Measurements from ENCODE around the gene CFAP70. TPM values are rescaled to one million over a fixed set of nuclear protein-coding genes. Genes with fewer than 3 reads are reported as not detected.
"Not testable (repeated sequence)": the region's sequence is repeated elsewhere in the genome, so short reads cannot be mapped to it uniquely, and the experiment has no call there.

The CFAP70 gene
- polyA plus RNA-seq (ENCODE audit: low read depth in 6 of 6) = under 1 TPM in 3 of 6 donors, not detected in 3; 0.09 to 0.26 (median 0.18) TPM

DNA sequence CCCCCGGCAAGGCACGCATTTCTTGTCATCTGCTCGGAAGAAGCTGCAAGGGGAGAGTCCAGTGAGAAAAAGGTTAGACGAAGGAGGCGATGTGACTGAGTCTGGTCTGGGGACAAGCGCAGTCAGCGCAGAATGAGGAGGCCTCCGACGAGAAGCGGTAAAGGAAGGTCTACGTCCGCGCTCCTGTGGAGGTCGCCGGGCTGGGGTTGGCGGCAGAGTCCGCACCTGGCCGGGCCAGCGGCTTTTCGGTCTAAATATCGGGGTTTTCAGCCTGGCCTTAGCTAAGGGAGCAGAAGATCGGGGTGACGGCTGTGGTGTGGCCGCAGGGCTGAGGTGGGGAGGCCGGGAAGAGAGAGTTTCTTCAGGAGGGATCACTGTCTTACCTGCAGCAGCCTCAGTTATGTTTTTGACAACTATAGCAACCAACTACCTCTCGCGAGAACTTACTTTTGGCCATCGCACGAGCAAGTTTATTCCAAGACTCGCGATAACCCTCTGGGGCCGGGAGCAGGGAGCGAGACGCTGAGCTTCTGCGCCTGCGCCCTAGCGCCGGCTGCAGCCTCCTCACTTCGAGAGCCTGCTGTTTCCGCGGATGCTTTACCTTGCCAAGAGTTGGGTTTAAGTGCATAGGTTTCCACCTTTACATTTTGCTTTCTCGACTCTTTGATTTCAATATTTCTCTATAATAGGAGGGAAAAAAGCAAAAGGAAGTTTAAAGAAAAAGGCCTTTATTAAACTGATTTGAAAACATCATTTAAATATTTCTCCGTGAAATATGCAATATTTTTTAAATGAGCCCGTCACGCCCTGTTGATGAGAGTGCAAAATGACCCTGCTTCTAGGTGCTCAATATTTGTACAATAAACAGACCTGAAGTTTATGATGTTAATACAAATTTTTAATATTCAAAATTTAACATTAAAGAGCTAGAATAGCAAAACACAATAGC lies at the start of gene CFAP70:
Gene CFAP70, minus strand, starts transcription at position 534 of the 949 bp plus-strand sequence. CDS start 4,068 bp downstream, outside the sequence.
- ATAC-seq (ENCODE audit: low read depth in 2 of 2) (peak; percentile 93 to 96), DNase-seq (peak; percentile 89)
- Mint-ChIP-seq H3K27ac (peak within 1 kb of the TSS; percentile 82 to 99 (median 94)), H3K27me3 (peaks cover 7 to 14% (median 11%) of the 10 kb centered on the region in 3 donors), H3K4me3 (peak within 1 kb of the TSS; percentile 89 to 99 (median 97)), H3K4me1 (peaks cover 9 to 17% (median 15%) of the 10 kb centered on the region in 3 donors), H3K36me3 (no peaks in the 10 kb centered on the region), H3K9me3 (no peaks in the 10 kb centered on the region)

DNA sequence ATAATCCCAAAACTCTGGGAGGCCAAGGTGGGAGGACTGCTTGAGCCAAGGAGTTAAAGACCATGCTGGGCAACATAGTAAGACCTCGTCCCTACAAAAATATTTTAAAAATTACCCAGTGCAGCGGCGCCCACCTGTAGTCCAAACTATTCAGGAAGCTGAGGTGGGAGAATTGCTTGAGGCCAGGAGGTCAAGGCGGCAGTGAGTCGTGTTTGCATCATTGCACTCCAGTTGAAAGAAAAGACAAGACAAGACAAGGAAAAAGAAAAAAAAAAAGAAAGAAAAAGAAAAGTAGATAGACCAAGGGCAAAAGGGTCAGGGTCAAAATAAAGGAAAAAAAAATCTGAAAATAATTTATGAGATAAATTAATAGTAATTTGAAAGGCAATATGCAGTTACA lies 49.4 kb upstream of the CFAP70 start:
- DNase-seq = no peak
- peak overlapping the region in 1 of 8 donors; percentile 62 for H3K4me3 Mint-ChIP-seq
- H3K27ac Mint-ChIP-seq = no peak overlapping the region
- H3K4me1 Mint-ChIP-seq = peaks cover 31 to 64% (median 40%) of the 10 kb centered on the region in 3 donors
- ATAC-seq (ENCODE audit: low read depth in 2 of 2) = no peak
- no peaks in the 10 kb centered on the region for H3K9me3 Mint-ChIP-seq
- no peaks in the 10 kb centered on the region for H3K27me3 Mint-ChIP-seq
- peaks cover 0 to 6% of the 10 kb centered on the region in 2 donors for H3K36me3 Mint-ChIP-seq

DNA sequence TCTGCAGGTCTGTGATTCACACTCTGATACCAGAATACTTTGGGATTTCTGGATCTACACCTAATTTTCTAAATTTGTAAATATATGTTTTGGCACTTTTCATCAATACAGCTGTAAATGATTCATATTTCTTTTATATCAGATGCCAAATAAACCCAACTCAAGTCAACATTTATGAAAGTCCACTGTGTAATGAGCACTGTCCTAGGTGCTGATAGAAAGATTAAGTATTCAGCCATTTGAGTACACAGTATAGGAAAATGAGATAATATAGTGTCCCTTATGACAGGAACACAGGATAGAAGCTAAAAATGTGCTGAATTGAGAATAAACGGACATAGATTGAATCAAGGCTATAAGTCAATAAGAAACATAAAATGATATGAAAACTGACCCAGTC lies 48.8 kb upstream of the CFAP70 start:
- peak overlapping the region in 1 of 8 donors; percentile 62 for H3K4me3 Mint-ChIP-seq
- no peak for ATAC-seq (ENCODE audit: low read depth in 2 of 2)
- H3K36me3 Mint-ChIP-seq = peaks cover 0 to 6% of the 10 kb centered on the region in 2 donors
- H3K27ac Mint-ChIP-seq = no peak overlapping the region
- H3K9me3 Mint-ChIP-seq = no peaks in the 10 kb centered on the region
- peaks cover 27 to 59% (median 38%) of the 10 kb centered on the region in 3 donors for H3K4me1 Mint-ChIP-seq
- no peak for DNase-seq
- H3K27me3 Mint-ChIP-seq = no peaks in the 10 kb centered on the region

DNA sequence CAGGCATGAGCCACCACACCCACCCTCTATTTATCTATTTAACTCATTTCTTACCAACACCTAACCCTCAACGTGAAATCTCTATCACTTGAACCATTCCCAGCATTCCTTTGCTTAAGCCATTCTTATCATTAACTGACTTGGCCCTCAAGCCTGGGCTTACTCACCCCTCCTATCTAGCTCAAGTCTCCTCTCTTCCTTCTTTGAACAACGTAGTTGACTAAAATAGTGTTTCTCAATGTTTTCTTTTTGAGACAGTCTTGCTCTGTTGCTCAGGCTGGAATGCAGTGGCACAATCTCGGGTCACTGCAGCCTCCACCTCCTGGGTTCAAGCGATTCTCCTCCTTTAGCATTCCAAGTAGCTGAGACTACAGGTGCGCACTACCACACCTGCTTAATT lies 48.2 kb upstream of the CFAP70 start:
- Mint-ChIP-seq H3K4me1 (peaks cover 27 to 54% (median 38%) of the 10 kb centered on the region in 3 donors), H3K27me3 (no peaks in the 10 kb centered on the region), H3K4me3 (no peak overlapping the region), H3K27ac (no peak overlapping the region), H3K9me3 (no peaks in the 10 kb centered on the region), H3K36me3 (peaks cover 0 to 6% of the 10 kb centered on the region in 2 donors)
- DNase-seq = no peak
- ATAC-seq (ENCODE audit: low read depth in 2 of 2) = no peak

DNA sequence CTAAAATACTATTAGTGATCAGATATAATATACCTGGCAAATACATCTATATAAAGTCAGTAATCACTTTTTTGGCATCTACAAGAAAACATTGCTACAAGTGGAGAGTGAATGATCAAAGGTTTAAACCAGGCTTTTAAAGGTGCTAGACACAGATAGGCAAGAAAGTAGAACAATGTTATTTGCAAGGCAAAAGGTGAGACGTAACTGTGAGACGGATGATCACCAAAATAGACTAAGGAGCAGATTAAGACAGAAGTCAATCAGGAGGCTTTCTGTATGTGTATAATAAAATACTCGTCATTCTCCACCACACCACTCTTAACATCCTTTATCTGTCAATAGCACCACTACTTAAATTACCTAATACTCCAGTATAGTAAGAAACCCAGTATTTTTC lies 46.9 kb upstream of the CFAP70 start:
- peak overlapping the region in 1 of 8 donors; percentile 33 for H3K4me3 Mint-ChIP-seq

DNA sequence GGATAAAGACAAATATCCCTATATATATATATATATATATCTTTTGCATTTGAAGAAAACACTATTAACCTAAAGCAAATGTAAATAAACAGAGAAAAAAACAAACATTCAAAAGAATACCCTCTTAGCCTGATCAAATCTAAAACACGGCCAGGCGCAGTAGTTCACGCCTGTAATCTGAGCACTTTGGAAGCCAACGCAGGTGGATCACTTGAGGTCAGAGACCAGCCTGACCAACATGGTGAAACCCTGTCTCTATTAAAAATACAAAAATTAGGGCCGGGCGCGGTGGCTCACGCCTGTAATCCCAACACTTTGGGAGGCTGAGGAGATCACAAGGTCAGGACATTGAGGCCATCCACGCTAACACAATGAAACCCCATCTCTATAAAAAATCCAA lies 46.0 kb upstream of the CFAP70 start:
- no peak overlapping the region for H3K27ac Mint-ChIP-seq
- no peak overlapping the region for H3K4me3 Mint-ChIP-seq
- peaks cover 0 to 6% of the 10 kb centered on the region in 2 donors for H3K36me3 Mint-ChIP-seq
- DNase-seq (no peak), ATAC-seq (ENCODE audit: low read depth in 2 of 2) (no peak)
- H3K27me3 Mint-ChIP-seq = no peaks in the 10 kb centered on the region
- H3K4me1 Mint-ChIP-seq = peaks cover 23 to 36% (median 32%) of the 10 kb centered on the region in 3 donors
- H3K9me3 Mint-ChIP-seq = no peaks in the 10 kb centered on the region

More for the DNA sequence above, 46.9 kb upstream of the CFAP70 start:
- Mint-ChIP-seq H3K4me1 (peaks cover 27 to 43% (median 38%) of the 10 kb centered on the region in 3 donors), H3K27ac (no peak overlapping the region), H3K36me3 (peaks cover 0 to 6% of the 10 kb centered on the region in 2 donors), H3K27me3 (no peaks in the 10 kb centered on the region), H3K9me3 (no peaks in the 10 kb centered on the region)
- DNase-seq (no peak), ATAC-seq (ENCODE audit: low read depth in 2 of 2) (no peak)

DNA sequence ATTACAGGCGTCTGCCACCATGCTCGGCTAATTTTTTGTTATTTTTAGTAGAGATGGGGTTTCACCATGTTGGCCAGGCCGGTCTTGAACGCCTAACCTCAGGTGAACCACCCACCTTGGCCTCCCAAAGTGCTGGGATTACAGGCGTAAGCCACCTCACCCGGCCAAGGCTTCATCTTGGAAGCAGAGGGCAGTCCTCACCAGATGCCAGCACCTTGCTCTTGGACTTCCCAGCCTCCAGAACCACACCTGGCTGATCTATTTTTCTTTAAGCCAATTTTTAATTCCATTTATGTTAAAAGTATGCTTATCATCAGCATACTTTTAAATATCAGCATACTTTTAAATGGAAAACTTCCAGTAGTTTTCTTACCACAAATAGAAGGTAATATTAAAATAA lies 43.0 kb upstream of the CFAP70 start:
- H3K27ac Mint-ChIP-seq = peak overlapping the region in 2 of 6 donors; percentile 12 to 57
- H3K4me1 Mint-ChIP-seq = peaks cover 8 to 18% (median 8%) of the 10 kb centered on the region in 3 donors

DNA sequence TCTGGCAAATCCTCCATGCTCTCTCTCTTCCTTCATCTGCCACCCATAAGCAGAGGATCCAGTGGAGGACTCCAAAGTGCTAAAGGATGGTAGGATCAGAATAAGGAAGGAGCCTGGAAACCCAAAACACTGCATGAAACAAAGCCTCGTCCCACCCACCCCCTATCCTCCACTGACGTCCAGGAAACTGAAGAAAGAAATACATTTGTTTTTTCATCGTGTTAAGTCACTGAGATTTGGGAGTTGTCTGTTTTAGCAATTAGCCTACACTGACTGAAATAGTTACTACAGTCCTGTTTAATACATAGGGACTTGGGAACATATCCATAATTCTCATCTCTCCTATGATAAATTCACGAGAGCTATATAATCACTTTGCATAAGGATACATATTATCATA lies 40.4 kb upstream of the CFAP70 start:
- peaks cover 7 to 12% of the 10 kb centered on the region in 2 donors for H3K36me3 Mint-ChIP-seq
- ATAC-seq (ENCODE audit: low read depth in 2 of 2) = no peak
- no peak overlapping the region for H3K27ac Mint-ChIP-seq

More for the DNA sequence above, 43.0 kb upstream of the CFAP70 start:
- DNase-seq = no peak
- Mint-ChIP-seq H3K4me3 (no peak overlapping the region), H3K27me3 (no peaks in the 10 kb centered on the region), H3K36me3 (no peaks in the 10 kb centered on the region), H3K9me3 (no peaks in the 10 kb centered on the region)
- no peak for ATAC-seq (ENCODE audit: low read depth in 2 of 2)

DNA sequence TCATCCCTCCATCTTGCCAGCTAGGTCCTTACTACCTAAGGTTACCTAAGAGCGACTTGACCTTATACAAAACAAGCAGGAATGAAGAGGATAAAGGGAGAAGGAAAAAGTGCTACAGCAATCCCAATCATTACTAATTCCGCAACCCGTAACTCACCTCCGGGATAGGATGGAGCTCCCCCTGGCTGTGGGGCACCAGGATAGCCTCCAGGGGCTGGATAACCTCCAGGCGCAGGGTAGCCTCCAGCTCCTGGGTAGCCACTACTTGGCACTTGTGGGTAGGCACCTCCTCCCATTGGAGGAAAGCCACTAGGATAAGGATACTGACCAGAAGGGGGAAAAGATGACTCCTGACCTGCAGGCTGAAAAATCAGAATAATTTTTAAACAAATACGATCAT lies 39.4 kb upstream of the CFAP70 start:
- Mint-ChIP-seq H3K27me3 (no peaks in the 10 kb centered on the region), H3K27ac (no peak overlapping the region), H3K9me3 (no peaks in the 10 kb centered on the region), H3K4me3 (no peak overlapping the region), H3K4me1 (peaks cover 0 to 3% (median 2%) of the 10 kb centered on the region in 3 donors), H3K36me3 (peaks cover 7 to 12% of the 10 kb centered on the region in 2 donors)
- ATAC-seq (ENCODE audit: low read depth in 2 of 2) (no peak), DNase-seq (no peak)

More for the DNA sequence above, 40.4 kb upstream of the CFAP70 start:
- Mint-ChIP-seq H3K27me3 (no peaks in the 10 kb centered on the region), H3K4me3 (no peak overlapping the region), H3K9me3 (no peaks in the 10 kb centered on the region), H3K4me1 (peaks cover 0 to 2% (median 0%) of the 10 kb centered on the region in 3 donors)
- no peak for DNase-seq

DNA sequence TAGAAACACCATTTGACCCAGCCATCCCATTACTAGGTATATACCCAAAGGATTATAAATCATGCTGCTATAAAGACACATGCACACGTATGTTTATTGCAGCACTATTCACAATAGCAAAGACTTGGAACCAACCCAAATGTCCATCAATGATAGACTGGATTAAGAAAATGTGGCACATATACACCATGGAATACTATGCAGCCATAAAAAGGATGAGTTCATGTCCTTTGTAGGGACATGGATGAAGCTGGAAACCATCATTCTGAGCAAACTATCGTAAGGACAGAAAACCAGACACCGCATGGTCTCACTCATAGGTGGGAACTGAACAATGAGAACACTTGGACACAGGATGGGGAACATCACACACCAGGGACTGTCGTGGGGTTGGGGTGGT lies 35.7 kb upstream of the CFAP70 start:
- not testable (repeated sequence) for DNase-seq; H3K4me3 Mint-ChIP-seq; H3K27ac Mint-ChIP-seq; H3K9me3 Mint-ChIP-seq; ATAC-seq (ENCODE audit: low read depth in 2 of 2); H3K27me3 Mint-ChIP-seq
- Mint-ChIP-seq H3K36me3 (peaks cover 7 to 20% of the 10 kb centered on the region in 2 donors), H3K4me1 (peaks cover 0 to 14% (median 7%) of the 10 kb centered on the region in 3 donors)

DNA sequence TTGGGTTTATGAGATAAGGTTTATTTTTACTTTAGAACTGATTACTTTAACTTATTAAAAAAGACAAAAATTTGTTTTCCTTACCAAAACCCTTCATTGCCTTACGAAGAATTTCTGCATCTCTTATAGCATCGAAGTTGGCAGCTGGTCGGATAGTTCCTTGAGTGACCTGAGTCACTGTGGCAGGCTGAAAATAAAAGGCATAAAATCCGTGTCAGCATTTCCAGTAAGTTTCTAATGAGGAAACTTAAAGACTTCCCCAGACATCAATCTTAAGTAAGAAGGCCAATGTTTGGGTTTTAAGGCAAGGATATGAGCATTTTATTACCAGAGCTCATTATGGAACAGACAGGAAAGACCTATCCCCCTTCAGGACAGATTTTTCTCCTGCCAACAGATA lies 29.6 kb upstream of the CFAP70 start:
- ATAC-seq (ENCODE audit: low read depth in 2 of 2) = no peak
- Mint-ChIP-seq H3K27me3 (no peaks in the 10 kb centered on the region), H3K4me1 (peaks cover 0 to 18% (median 6%) of the 10 kb centered on the region in 3 donors), H3K9me3 (no peaks in the 10 kb centered on the region), H3K4me3 (no peak overlapping the region), H3K36me3 (peaks cover 17 to 27% of the 10 kb centered on the region in 2 donors), H3K27ac (no peak overlapping the region)
- DNase-seq = no peak

DNA sequence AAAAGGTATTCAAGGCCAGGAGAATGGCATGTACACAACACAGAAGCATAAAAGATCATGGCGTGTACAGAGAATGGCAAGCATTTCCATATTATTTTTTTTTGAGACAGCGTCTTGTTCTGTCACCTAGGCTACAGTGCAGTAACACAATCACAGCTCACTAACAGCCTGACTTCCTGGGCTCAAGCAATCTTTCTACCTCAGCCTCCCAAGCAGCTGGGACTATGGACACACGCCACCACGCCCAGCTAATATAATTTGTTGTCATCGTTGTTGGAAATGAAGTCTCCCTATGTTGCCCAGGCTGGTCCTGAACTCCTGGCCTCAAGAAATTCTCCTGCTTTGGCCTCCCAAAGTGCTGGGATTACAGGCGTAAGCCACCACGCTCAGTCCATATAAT lies 27.9 kb upstream of the CFAP70 start:
- DNase-seq (no peak), ATAC-seq (ENCODE audit: low read depth in 2 of 2) (no peak)
- H3K4me3 Mint-ChIP-seq = no peak overlapping the region
- peaks cover 25 to 28% of the 10 kb centered on the region in 2 donors for H3K36me3 Mint-ChIP-seq
- H3K9me3 Mint-ChIP-seq = no peaks in the 10 kb centered on the region
- no peak overlapping the region for H3K27ac Mint-ChIP-seq
- no peaks in the 10 kb centered on the region for H3K27me3 Mint-ChIP-seq
- H3K4me1 Mint-ChIP-seq = peaks cover 0 to 9% (median 0%) of the 10 kb centered on the region in 3 donors

DNA sequence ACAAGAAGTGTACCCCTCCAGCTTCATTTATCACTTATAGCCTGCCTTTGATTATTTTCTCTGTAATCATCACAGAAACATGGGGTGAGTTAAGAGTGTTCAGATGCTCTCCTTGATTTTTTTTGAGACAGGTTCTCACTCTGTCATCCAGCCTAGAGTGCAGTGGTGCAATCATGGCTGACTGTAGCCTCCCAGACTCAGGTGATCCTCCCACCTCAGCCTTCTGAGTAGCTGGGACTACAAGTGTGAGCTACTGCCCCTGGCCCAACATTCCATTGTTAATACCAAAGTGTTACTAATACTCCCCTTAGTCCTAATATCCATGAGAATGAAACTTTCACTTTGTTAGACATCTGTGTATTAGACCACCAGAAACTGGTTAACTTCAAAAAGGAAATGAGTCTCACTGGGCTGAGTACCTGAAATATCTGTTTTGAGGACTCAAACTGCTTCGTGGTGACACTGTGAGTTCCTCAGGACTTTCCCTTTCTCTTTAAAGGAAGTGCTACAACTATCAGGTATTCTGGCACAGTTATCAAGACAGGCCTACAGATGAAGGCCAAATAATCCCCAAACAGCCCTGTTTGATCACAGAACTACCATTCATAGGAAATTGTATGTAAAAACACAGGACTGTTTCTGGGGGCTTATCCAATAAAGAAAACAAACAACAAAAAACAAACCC lies 20.5 kb upstream of the CFAP70 start:
- Mint-ChIP-seq H3K4me1 (peaks cover 5 to 8% (median 7%) of the 10 kb centered on the region in 3 donors), H3K4me3 (peak overlapping the region in 1 of 8 donors; percentile 23), H3K36me3 (peaks cover 21 to 30% of the 10 kb centered on the region in 2 donors), H3K27ac (peak overlapping the region in 4 of 6 donors; percentile 6 to 70 (median 48)), H3K27me3 (no peaks in the 10 kb centered on the region), H3K9me3 (no peaks in the 10 kb centered on the region)
- DNase-seq = no peak
- ATAC-seq (ENCODE audit: low read depth in 2 of 2) = peak; percentile 51
